Spleen (tissue), 11 donors: ENCODE data around the gene PLEKHH1. TPM values are rescaled to one million over a fixed set of nuclear protein-coding genes. Genes with fewer than 3 reads are reported as not detected.

Experiments
- DNase-seq: peaks from one replicate; pipeline ENCODE4 v3.0.0-alpha.2; 2020
- H3K27ac ChIP-seq, 8 donors: fragments of 200-600 bp; sonication (generic) in 7 of 8; 1 replicate in 4 of 8; 2 replicates in 4 of 8; pipeline versions ENCODE4 v1.5.0 to v1.8.0; 2016 to 2021; ENCODE audit warnings: inconsistent platforms in 4 of 8, mild to moderate bottlenecking in 4 of 8, moderate library complexity in 1 of 8
- H3K27me3 ChIP-seq, 7 donors: fragments of 200-600 bp; sonication (generic) in 6 of 7; replicated peaks in 1 of 7; 1 replicate in 4 of 7; 2 replicates in 3 of 7; pipeline versions ENCODE4 v1.5.0 to v1.8.0; 2016 to 2021; ENCODE audit warnings: inconsistent platforms in 3 of 7, mild to moderate bottlenecking in 1 of 7
- H3K36me3 ChIP-seq, 6 donors: fragments of 200-600 bp; sonication (generic) in 5 of 6; 1 replicate in 4 of 6; 2 replicates in 2 of 6; pipeline versions ENCODE4 v1.5.0 to v1.8.0; 2016 to 2021; ENCODE audit warnings: inconsistent platforms in 2 of 6
- H3K4me1 ChIP-seq, 6 donors: fragments of 200-600 bp; sonication (generic) in 5 of 6; 1 replicate in 3 of 6; 2 replicates in 3 of 6; pipeline versions ENCODE4 v1.5.0 to v1.8.0; 2016 to 2021; ENCODE audit warnings: inconsistent platforms in 3 of 6
- H3K4me3 ChIP-seq, 8 donors: fragments of 200-600 bp; sonication (generic) in 7 of 8; 1 replicate in 4 of 8; 2 replicates in 4 of 8; pipeline versions ENCODE4 v1.5.0 to v1.8.0; 2016 to 2021; ENCODE audit warnings: inconsistent platforms in 4 of 8, mild to moderate bottlenecking in 4 of 8, moderate library complexity in 2 of 8
- H3K9me3 ChIP-seq, 8 donors: fragments of 200-600 bp; sonication (generic) in 7 of 8; 1 replicate in 4 of 8; 2 replicates in 4 of 8; pipeline versions ENCODE4 v1.5.0 to v1.8.0; 2016 to 2021; ENCODE audit warnings: inconsistent platforms in 4 of 8
- POLR2A ChIP-seq, 3 donors: fragments of 450-650 bp; IDR thresholded peaks; one replicate each; pipeline ENCODE4 v1.5.1; 2017; ENCODE audit warnings: antibody characterized with exemption in 3 of 3, mild to moderate bottlenecking in 1 of 3
- POLR2AphosphoS5 ChIP-seq, 3 donors: sonication (generic); formaldehyde crosslinking; IDR thresholded peaks; one replicate each; pipeline ENCODE4 v1.5.1; 2017; ENCODE audit warnings: antibody characterized with exemption in 3 of 3
- WGBS, 5 donors: extraction: QIAGEN DNeasy Blood & Tissue Kit in 3 of 5; methylation state at CpG; one replicate each; pipeline versions ENCODE4 v1.1.5 to v1.1.7; 2013 to 2018; 5-methylcytosine and 5-hydroxymethylcytosine counted together
- intact Hi-C: fragments of 100-400 bp; cut with DNase I; formaldehyde crosslinking; loops from one replicate; pipeline ENCODE4 v1.15.0; 2023; ENCODE audit warnings: low total_unique reads
- polyA plus RNA-seq, 3 donors: library from polyadenylated mRNA; stranded (reverse); fragments of 200-250 nt; gene quantifications; one replicate each; pipeline ENCODE4 v1.2.1, GENCODE V29; 2013
- total RNA-seq, 7 donors: library from RNA; depleted of rRNA in 3 of 7; stranded (reverse); fragments of >200 nt in 3 of 7; fragmentation: NEBNext Ultra II Directional in 4 of 7; extraction: Animal tissue kit (Norgen Biotek cat#: 25700) in 4 of 7; gene quantifications; one replicate each; pipeline versions ENCODE4 v1.1.0 to v1.2.1, GENCODE V29; 2016 to 2021
- TF ChIP-seq, protein P1 (sequence below), 11 experiments: fragments of 200-600 bp in 7 of 11; fragments of 450-650 bp in 4 of 11; sonication (generic) in 4 of 11; IDR thresholded peaks in 8 of 11; conservative IDR thresholded peaks in 3 of 11; 1 replicate in 7 of 11; 2 replicates in 4 of 11; pipeline versions ENCODE4 v1.4.0 to v1.8.0; 2016 to 2021; ENCODE audit warnings: antibody characterized with exemption in 11 of 11, inconsistent platforms in 4 of 11, mild to moderate bottlenecking in 1 of 11
- donor health status: healthy with polysubstance abuse.
- donor health status: DM: no; HTN: no; CAD: no; lungs with moderate emphysema.
- donor health status: DM: no; HTN: no; CAD: no.
- donor health status: Bipolar disorder and iron deficiency.
- donor health status: healthy.
- donor health status: DM: no; HTN: no; CAD: no.
- donor health status: DM: yes; HTN: yes; CAD: no.

Gene PLEKHH1
- total and polyA plus RNA-seq, 10 donors = 0.56 to 7.1 (median 4.1) TPM

DNA sequence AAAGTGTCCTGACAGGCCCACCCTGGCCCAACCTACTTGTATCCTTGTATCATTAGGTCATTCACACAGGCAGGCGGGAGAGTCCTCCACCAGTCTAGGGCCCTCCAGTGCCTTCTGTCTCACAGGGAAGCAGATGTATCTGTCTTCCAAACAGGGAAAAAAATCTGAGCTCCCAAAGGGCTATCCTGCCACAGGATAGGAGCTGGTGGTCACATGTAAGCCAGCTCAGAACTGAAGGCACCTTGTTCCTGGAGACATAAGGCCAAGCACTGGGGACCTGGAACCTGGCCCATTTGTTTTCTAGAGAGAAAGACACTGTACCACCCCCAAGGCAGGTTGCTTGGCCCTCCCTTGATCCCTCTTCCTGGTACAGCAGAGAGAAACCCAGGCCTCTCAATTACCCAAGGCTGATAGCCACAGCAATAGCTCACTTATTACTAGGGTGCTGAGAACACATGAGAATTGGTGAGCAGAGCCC lies 19.4 kb upstream of the PLEKHH1 start:
- no peak for DNase-seq
- WGBS, 5 donors = 91 to 100% (median 96%) methylated on average over 1 of the region's 1 CpG
- Histone ChIP-seq H3K4me1 (peaks cover 8 to 81% (median 53%) of the 10 kb centered on the region in 6 donors), H3K9me3 (no peaks in the 10 kb centered on the region), H3K27me3 (peaks cover 0 to 4% (median 0%) of the 10 kb centered on the region in 7 donors), H3K27ac (peak overlapping the region; percentile 42 to 93 (median 86)), H3K4me3 (peak overlapping the region in 3 of 8 donors; percentile 94 to 98 (median 96)), H3K36me3 (no peaks in the 10 kb centered on the region)
- intact Hi-C loops = no loop called here
- TF ChIP-seq, protein P1, sequence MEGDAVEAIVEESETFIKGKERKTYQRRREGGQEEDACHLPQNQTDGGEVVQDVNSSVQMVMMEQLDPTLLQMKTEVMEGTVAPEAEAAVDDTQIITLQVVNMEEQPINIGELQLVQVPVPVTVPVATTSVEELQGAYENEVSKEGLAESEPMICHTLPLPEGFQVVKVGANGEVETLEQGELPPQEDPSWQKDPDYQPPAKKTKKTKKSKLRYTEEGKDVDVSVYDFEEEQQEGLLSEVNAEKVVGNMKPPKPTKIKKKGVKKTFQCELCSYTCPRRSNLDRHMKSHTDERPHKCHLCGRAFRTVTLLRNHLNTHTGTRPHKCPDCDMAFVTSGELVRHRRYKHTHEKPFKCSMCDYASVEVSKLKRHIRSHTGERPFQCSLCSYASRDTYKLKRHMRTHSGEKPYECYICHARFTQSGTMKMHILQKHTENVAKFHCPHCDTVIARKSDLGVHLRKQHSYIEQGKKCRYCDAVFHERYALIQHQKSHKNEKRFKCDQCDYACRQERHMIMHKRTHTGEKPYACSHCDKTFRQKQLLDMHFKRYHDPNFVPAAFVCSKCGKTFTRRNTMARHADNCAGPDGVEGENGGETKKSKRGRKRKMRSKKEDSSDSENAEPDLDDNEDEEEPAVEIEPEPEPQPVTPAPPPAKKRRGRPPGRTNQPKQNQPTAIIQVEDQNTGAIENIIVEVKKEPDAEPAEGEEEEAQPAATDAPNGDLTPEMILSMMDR (IDR thresholded peaks at IDR 0.05 in 8 of 11, conservative IDR thresholded peaks at IDR 0.05 in 3 of 11) = no peak
- TF ChIP-seq POLR2A (IDR thresholded peaks at IDR 0.05) (no peak), POLR2AphosphoS5 (IDR thresholded peaks at IDR 0.05) (no peak)

DNA sequence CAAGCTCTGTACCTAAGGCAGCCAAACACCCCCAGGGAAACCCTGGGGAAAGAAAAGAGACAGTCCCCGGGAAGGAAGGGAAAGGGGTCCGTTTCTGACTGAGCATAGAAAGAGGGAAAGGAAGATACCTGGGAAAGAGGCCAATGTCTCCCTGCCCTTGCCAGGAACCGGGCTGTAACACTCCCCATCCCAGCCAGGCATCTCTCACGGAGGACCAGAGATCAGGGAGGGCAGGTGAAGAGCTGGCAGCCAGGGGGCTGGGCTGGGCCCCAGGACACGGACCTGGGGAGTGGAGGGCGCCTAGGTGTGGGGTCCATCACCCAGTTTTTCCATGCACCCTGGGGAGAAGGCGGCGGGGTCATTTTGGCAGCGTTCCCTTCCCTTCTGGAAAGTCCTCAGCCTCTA lies 18.9 kb upstream of the PLEKHH1 start:
- Histone ChIP-seq H3K27me3 (peaks cover 0 to 4% (median 0%) of the 10 kb centered on the region in 7 donors), H3K27ac (peak overlapping the region; percentile 63 to 93 (median 86)), H3K4me1 (peaks cover 8 to 76% (median 53%) of the 10 kb centered on the region in 6 donors), H3K4me3 (peak overlapping the region; percentile 58 to 98 (median 94)), H3K36me3 (no peaks in the 10 kb centered on the region), H3K9me3 (no peaks in the 10 kb centered on the region)
- TF ChIP-seq POLR2AphosphoS5 (IDR thresholded peaks at IDR 0.05) = no peak
- WGBS, 5 donors = 60 to 72% (median 71%) methylated on average over 4 to 9 of the region's 9 CpGs
- intact Hi-C loops = no loop called here
- DNase-seq = peak; percentile 82

DNA sequence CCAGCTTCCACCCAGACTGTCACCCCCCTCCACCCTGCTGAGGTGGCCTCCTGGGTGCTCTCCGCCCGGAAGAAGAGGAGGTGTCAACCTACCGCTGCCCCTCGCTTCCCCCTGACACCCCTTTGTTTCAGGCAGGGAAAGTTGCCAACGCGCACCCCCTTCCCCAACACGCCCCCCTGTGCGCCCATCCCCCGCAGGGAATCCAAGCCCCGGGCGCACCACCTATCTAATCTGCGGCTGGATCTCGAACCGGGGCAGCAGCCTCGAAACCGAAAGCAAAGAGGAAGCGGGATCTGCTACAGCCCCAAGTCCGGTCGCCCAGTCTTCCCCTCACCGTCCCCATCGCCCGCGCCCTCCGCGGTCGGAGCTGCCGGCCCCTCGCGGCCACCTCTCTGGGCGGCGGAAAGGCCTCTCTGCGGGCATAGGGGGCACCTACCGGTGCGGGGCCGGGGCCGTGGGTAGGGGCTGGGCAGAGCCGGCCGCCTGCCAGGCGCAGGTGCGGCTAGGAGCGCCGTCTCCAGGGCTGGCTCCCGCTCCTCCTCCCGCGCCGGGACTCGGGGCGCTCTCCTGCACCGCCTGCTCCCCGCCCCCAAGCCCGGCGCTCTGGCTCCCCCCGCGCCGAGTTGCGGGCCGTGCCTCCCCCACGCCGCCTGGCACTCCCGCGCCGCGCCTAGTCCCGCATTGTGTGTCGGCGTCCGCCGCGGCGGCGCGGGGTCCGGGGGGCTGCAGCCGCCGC lies 18.3 kb upstream of the PLEKHH1 start:
- H3K9me3 ChIP-seq = no peaks in the 10 kb centered on the region
- H3K36me3 ChIP-seq = no peaks in the 10 kb centered on the region
- intact Hi-C loops = no loop called here
- 1% methylated on average over 36 to 75 of the region's 75 CpGs for WGBS, 5 donors
- TF ChIP-seq POLR2A (IDR thresholded peaks at IDR 0.05) (no peak), POLR2AphosphoS5 (IDR thresholded peaks at IDR 0.05) (peak in 2 of 3 donors; percentile 61 to 64)
- peak; percentile 89 for DNase-seq
- peaks cover 0 to 4% (median 0%) of the 10 kb centered on the region in 7 donors for H3K27me3 ChIP-seq
- peaks cover 8 to 70% (median 52%) of the 10 kb centered on the region in 6 donors for H3K4me1 ChIP-seq
- H3K27ac ChIP-seq = peak overlapping the region; percentile 63 to 93 (median 86)
- H3K4me3 ChIP-seq = peak overlapping the region; percentile 58 to 98 (median 94)

DNA sequence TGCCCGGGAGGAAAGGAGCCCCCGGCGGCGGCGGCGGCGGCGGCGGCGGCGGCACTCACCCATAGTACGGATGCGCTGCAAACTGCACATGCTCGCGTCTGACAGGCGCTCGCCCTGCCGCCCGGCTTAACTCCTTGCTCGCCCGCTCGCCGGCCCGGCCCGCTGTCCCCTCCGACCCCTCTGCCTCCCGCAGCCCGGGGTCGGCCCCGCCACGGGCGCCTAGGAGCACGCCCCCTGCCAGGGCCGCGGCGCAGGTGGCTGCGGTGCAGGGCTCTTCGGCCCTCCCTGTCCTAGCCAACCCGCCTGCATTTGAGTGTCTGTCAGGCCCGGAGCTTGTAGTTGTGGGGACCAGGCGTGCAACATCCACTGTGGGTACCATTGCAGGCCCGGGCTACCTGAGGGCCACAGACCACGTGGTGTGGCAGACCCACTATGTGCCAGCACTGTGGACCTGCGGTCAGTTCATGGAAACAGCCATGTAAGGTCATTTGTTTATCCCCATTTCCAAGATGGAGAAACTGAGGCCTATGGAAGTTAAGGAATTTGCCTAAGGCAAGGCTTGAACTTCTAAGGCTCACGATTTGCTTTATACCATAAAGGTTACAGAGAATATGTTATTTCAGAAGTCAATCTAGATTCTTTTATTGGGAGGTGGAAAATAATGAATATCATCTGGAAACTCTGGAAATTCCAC lies 17.6 kb upstream of the PLEKHH1 start:
- peaks cover 0 to 4% (median 0%) of the 10 kb centered on the region in 7 donors for H3K27me3 ChIP-seq
- peaks cover 8 to 63% (median 46%) of the 10 kb centered on the region in 6 donors for H3K4me1 ChIP-seq
- peak overlapping the region; percentile 58 to 98 (median 94) for H3K4me3 ChIP-seq
- 6 to 14% (median 9%) methylated on average over 14 to 45 of the region's 45 CpGs for WGBS, 5 donors
- DNase-seq = peak; percentile 88
- no peaks in the 10 kb centered on the region for H3K9me3 ChIP-seq
- TF ChIP-seq POLR2A (IDR thresholded peaks at IDR 0.05) (no peak), POLR2AphosphoS5 (IDR thresholded peaks at IDR 0.05) (no peak)
- peak overlapping the region in 7 of 8 donors; percentile 63 to 93 (median 89) for H3K27ac ChIP-seq
- no peaks in the 10 kb centered on the region for H3K36me3 ChIP-seq
- intact Hi-C loops = no loop called here

- H3K4me1 ChIP-seq = peaks cover 8 to 56% (median 45%) of the 10 kb centered on the region in 6 donors
- H3K4me3 ChIP-seq = no peak overlapping the region
- TF ChIP-seq, protein P1 (IDR thresholded peaks at IDR 0.05 in 8 of 11, conservative IDR thresholded peaks at IDR 0.05 in 3 of 11) = no peak
- TF ChIP-seq POLR2AphosphoS5 (IDR thresholded peaks at IDR 0.05) (no peak), POLR2A (IDR thresholded peaks at IDR 0.05) (no peak)
- peak overlapping the region in 3 of 8 donors; percentile 89 to 93 (median 91) for H3K27ac ChIP-seq
- WGBS, 5 donors = 13 to 30% (median 20%) methylated on average over 2 of the region's 2 CpGs
- intact Hi-C loops = no loop called here
- H3K27me3 ChIP-seq = peaks cover 0 to 4% (median 0%) of the 10 kb centered on the region in 7 donors
- DNase-seq = no peak
- no peaks in the 10 kb centered on the region for H3K36me3 ChIP-seq
- H3K9me3 ChIP-seq = no peaks in the 10 kb centered on the region
Observed at GRCh38 chr14:67516676-67517075, 16.4 kb upstream of the PLEKHH1 start.
